Measurements from ENCODE around the gene ITPR1. TPM values are rescaled to one million over a fixed set of nuclear protein-coding genes. Genes with fewer than 3 reads are reported as not detected.

Gene ITPR1
- total and polyA plus RNA-seq, 8 donors, result 34.8 to 57.3 (median 42.0) TPM

GRCh38 chr3:4752201-4753072, 259.3 kb downstream of the ITPR1 start:
- intact Hi-C loops (cut with DNase I), result no loop called here
- Histone ChIP-seq H3K9me3 (no peaks in the 10 kb centered on the region), H3K4me1 (peaks cover 17 to 51% of the 10 kb centered on the region in 2 donors), H3K27ac (peak overlapping the region; percentile 71 to 77), H3K36me3 (no peaks in the 10 kb centered on the region), H3K4me3 (no peak overlapping the region), H3K27me3 (no peaks in the 10 kb centered on the region)
- no peak for TF ChIP-seq CTCF (IDR thresholded peaks at IDR 0.05)
- no peak for DNase-seq
- ATAC-seq, result no peak

- Histone ChIP-seq H3K27ac (no peak overlapping the region), H3K36me3 (no peaks in the 10 kb centered on the region), H3K27me3 (no peaks in the 10 kb centered on the region), H3K4me3 (no peak overlapping the region), H3K9me3 (no peaks in the 10 kb centered on the region), H3K4me1 (peaks cover 17 to 51% of the 10 kb centered on the region in 2 donors)
- no peak for TF ChIP-seq CTCF (IDR thresholded peaks at IDR 0.05)
- intact Hi-C loops (cut with DNase I), result no loop called here
- peak in 1 of 4 donors; percentile 57 for DNase-seq
- ATAC-seq, result no peak
These were observed 260.0 kb downstream of the ITPR1 start for GRCh38 chr3:4753073-4753691.

GRCh38 chr3:4754180-4755086, 261.3 kb downstream of the ITPR1 start:
- H3K27ac ChIP-seq, result no peak overlapping the region
- no peaks in the 10 kb centered on the region for H3K9me3 ChIP-seq
- H3K4me1 ChIP-seq, result peaks cover 17 to 47% of the 10 kb centered on the region in 2 donors
- intact Hi-C loops (cut with DNase I), result no loop called here
- H3K36me3 ChIP-seq, result no peaks in the 10 kb centered on the region
- H3K27me3 ChIP-seq, result no peaks in the 10 kb centered on the region
- ATAC-seq (no peak), DNase-seq (no peak)
- TF ChIP-seq CTCF (IDR thresholded peaks at IDR 0.05), result no peak
- no peak overlapping the region for H3K4me3 ChIP-seq

GRCh38 chr3:4755566-4755965, 262.4 kb downstream of the ITPR1 start:
- peaks cover 9 to 40% of the 10 kb centered on the region in 2 donors for H3K4me1 ChIP-seq
- intact Hi-C loops (cut with DNase I), result no loop called here
- no peak overlapping the region for H3K27ac ChIP-seq
- DNase-seq, result no peak
- ATAC-seq, result no peak
- H3K4me3 ChIP-seq, result no peak overlapping the region
- no peaks in the 10 kb centered on the region for H3K9me3 ChIP-seq
- no peaks in the 10 kb centered on the region for H3K36me3 ChIP-seq
- no peaks in the 10 kb centered on the region for H3K27me3 ChIP-seq
- no peak for TF ChIP-seq CTCF (IDR thresholded peaks at IDR 0.05)

All from left lung (tissue), 10 donors.